DMS79 (cell line): Measurements from ENCODE around the gene LSM3.

Experiments used
- DNase-seq: peaks from one replicate; lab custom pipeline; 2025; lab: John Stamatoyannopoulos, UW

Gene LSM3

GRCh38 chr3:14143271-14144225, 35.1 kb upstream of the LSM3 start:
- DNase-seq, result no peak

DNA sequence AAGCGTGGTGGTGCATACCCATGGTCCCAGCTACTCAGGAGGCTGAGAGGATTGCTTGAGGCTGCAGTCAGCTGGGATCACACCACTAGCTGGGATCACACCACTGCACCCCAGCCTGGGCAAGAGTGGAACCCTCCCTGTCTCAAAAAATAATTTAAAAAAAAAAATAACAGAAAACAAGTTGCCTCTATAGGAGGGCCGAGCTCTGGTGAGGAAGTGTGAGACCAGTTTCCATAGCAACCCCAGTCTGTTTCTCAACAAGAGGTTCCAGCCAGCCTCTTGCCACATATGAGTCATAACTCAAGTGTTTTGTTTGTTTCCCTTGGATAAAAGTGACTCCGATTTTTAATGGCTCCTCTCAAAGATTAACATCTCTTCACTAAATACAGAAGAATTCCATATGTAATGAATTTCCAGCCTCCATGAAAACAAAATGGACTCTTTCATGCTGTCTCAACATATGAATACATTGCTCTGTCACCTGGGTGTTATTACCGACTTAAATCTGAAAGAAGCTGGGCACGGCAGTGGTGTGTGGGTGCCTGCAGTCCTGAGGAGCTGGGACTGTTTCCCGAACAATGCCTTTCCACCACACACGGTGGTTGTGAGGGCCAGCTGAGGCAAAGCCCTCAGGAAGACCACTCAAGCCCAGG, 34.1 kb upstream of the LSM3 start:
- peak; percentile 90 for DNase-seq

DNA sequence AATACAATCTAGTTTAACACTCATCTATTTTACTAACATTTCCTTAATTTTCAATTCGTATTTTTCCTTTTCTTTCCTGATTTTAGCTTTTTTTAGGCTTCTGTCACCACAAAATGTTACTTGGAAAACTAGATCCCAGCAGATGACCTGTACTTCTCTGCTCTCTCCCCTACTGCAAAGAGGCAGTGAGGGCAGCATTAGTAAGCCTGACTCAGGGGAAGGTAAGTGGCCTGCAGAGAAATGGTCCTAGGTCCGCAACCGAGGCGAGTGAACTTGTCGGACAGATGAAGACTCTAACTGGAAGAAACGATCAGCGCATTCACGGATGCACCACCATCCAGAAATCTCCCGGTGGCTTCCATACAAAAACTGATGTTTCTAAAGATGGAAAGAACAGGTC, 33.4 kb upstream of the LSM3 start:
- DNase-seq, result no peak

DNA sequence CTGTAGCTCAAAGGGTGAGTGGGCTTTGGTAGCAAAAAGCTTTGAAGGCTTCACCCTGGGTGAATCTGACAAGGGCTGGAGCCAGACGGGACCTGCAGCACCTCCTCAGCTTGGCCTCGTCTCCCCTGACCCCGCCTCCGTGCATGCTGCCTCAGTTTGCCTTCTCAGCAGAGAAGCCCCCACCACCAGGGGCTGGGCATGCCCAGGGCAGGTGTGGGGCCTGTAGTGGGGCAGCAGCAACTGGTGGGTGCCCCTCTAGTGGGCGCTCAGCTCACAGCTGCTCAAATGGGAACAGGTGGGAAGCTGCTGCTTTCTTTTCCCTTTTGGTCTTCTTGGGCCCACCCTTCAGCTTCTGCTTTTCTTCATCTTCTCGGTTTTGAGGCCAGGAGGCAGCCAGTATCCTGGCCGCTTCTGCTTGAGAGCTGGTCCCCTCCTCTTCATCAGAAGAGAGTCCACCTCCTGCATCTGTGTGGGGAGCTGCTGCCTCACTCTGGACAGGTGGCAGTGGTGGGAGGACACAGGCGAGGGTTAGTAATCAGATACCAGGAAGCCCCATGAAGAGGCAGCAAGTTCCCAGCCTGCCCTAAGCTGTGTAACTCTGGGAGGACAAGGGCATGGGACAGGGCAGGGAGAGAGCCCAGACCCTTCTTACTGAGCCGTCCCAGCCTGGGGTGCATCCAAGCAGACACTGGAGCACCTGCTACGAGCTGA, 32.8 kb upstream of the LSM3 start:
- no peak for DNase-seq

- no peak for DNase-seq
These were observed 32.1 kb upstream of the LSM3 start for GRCh38 chr3:14146381-14147065.

DNA sequence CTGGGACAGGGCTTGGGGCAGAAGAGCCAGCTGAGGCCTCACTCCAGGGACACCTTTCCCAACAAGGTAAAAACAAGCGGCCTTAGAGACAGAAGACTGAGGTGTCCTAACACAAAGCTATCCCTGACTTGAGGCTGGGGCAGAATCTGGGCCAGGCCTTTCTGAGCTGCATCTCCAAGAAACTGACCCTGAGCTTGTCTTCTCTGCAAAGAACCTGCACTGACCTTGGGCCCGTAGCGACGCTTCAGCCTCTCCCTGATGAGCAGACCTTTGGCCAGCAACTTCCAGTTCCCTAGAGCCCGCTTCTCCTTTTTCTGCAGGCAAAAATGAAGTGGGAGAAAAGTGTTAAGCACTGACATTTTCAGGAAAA, 31.6 kb upstream of the LSM3 start:
- no peak for DNase-seq

- no peak for DNase-seq
These were observed 31.0 kb upstream of the LSM3 start for GRCh38 chr3:14147617-14148016.

DNA sequence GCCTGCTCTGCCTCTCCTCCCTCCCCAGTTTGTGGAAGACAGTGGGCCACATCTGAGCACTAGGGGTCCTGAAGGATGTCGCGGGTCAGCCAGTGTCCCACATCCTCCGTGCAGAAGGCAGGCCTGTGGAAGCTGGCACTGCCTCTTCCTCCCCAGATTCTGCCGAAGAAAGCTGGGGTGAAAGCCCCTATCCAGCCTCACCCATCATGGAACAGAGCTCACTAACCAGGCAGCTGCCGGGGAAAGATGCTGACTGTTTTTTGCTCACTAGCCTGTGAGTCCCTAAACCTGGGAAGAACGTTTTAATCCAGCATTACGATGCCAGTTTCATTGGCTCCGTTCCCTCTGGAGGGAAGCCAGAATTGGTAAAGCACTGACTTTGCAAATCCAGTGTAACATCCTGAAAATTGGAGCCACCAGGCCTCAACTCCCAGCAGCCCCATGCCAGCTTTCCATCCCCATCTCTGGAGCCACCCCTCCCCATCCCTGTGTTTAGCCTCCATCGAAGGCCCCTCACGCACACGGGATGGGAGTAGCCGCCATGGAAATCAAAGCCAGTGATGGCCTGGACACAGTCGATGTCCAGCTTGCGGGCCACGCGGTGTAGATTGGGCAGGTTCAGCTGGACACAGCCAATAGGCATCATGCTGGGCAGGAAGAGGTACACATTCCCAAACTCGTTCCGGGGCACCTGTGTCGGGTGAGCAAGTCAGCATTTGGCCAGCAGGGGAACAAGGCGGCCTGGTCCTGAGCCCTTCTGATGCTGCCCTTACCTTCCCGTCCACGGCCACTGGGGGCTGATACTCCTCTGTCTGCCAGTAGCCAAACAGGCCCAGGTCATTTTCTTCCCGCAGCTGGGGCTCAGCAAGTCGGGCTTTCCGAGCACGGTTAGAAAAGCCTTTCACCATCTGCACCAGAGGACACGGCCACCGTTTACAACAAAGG, 30.3 kb upstream of the LSM3 start:
- peak; percentile 35 for DNase-seq

DNA sequence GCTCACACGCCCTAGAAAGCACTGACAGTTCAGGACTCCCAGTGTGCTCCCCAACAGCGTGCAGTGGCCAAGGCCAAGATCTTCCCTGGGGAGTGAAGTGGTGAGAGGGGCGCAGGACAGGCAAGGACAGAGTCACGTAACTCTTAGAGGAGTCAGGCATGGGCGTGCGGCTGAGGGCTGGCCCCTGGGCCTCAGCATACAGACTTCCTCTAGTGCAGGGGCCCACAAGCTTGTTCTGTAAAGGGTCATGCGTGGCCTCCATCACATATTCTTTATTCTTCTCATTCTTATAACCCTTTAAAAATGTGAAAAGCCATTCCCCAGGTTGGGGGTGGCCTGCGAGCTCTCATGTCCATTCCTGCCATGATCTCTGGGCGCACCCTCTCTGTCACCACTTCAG, 28.5 kb upstream of the LSM3 start:
- DNase-seq, result no peak

- DNase-seq, result no peak
These were observed 28.0 kb upstream of the LSM3 start for GRCh38 chr3:14150491-14151230.

- DNase-seq, result no peak
These were observed 27.0 kb upstream of the LSM3 start for GRCh38 chr3:14151471-14152083.

DNA sequence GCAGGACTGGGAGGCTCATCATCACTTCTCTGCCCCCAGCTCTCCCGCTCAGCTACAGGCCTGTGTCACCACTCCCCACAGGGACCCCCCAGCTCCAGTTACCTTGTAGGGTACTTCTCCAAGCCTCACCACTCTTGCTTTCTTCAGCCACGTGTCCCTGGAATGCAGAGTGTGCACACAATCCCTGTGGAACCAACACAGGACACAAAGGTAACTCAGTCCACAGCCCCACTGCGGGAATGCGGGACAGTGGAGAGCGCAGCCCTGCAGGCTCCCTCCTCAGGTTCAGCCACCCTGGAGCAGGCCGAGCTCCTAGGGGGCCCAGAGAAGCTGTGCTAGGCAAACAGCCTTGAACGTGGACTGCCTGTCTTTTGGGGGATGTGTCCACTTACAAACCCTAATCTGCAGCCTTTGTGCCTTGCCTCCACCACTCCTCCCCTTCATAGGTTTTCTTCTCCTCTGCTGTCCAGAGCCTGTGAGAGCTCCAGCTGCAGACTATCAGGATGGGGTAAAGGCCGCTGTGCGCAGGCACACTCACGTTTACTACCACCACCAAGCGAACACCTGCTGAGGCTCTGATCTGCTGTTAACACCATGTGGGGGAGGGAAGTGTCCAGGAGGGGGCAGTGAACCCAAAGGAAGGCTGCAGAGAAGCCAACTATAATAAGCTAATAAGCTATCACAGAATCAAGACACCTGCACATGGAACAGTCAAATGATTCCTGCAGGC, 26.2 kb upstream of the LSM3 start:
- DNase-seq, result no peak

DNA sequence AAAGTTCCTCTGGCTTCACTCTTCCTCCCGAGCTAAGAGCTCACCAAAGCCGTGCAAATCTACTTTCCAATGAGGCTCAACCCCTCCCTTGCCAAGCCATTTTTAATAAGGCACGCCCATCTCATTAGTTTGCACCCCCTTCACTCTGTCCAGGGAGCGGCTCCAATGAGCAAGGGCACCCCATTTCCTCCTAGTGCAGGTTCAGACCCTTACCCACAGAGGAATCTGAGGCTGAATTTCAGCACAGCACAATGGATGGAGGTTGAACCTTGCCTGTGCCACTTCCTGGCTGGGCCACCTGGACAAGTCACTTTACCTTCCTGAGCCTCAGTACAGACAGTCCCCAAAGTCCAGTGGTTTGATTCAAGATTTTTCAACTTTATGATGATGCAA, 25.7 kb upstream of the LSM3 start:
- no peak for DNase-seq

- no peak for DNase-seq
These were observed 25.0 kb upstream of the LSM3 start for GRCh38 chr3:14153663-14154062.

DNA sequence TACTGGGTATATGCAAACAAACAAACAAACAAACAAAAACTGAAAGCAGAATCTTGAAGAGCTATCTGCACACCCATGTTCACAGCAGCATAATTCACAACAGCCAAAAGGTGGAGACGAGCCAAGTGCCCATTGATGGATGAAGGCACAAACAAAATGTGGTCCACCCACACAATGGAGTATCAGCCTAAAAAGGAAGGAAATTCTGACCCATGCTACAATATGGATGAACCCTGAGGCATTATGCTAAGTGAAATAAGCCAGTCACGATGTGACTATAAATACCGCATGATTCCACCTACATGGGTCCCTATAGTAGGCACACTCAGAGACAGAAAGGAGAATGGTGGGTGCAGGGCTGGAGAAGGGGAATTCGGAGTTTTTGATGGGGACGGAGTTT, 24.3 kb upstream of the LSM3 start:
- no peak for DNase-seq

GRCh38 chr3:14154895-14155440, 23.6 kb upstream of the LSM3 start:
- no peak for DNase-seq

DNA sequence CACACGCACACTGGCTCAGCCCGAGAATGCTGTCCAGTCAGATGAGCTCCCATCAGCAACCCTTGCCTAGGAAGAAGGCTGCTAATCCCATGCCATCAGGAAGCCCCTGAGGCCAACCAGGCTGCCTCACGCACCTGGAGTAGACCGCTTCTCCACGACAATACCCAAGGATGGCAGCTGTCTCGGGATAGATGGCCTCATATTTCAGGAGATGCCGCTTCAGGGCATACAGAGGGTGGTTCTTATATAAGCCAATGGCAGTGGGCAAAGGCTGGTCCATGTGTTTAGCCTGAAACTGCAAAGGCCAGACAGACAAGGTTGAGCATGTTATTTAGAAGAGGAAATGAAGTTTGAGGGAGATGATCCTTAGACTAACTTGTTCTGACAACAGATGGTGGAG, 22.4 kb upstream of the LSM3 start:
- DNase-seq, result no peak

GRCh38 chr3:14156843-14157561, 21.6 kb upstream of the LSM3 start:
- DNase-seq, result no peak
